Measurements from ENCODE around the gene FAU.
"Not testable (repeated sequence)": the region's sequence is repeated elsewhere in the genome, so short reads cannot be mapped to it uniquely, and the experiment has no call there.

FAU gene

DNA sequence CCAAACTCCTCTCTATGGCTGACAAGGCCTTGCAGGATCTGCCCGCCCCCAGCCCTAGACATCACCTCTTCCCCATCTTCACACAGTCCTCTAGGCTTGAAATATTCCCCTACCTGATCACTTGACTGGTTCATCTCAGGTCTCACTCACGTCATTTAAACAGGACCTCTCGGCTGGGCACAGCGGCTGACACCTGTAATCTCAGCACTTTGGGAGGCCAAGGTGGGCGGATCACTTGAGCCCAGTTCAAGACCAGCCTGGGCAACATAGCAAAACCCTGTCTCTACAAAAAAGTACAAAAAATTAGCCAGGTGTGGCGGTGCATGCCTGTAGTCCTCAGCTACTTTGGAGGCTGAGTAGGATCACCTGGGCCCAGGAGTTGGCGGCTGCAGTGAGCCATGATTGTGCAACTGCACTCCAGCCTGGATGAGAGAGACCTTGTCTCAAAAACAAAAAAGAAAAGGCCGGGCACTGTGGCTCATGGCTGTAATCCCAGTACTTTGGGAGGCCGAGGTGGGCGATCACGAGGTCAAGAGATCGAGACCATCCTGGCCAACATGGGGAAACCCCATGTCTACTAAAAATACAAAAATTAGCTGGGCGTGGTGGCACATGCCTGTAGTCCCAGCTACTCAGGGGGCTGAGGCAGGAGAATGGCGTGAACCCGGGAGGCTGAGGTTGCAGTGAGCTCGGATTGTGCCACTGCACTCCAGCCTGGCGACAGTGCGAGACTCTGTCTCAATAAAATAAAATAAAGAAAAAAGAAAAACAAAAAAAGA is 2.9 kb downstream of the FAU start:
- DNase-seq: not testable (repeated sequence)

DNA sequence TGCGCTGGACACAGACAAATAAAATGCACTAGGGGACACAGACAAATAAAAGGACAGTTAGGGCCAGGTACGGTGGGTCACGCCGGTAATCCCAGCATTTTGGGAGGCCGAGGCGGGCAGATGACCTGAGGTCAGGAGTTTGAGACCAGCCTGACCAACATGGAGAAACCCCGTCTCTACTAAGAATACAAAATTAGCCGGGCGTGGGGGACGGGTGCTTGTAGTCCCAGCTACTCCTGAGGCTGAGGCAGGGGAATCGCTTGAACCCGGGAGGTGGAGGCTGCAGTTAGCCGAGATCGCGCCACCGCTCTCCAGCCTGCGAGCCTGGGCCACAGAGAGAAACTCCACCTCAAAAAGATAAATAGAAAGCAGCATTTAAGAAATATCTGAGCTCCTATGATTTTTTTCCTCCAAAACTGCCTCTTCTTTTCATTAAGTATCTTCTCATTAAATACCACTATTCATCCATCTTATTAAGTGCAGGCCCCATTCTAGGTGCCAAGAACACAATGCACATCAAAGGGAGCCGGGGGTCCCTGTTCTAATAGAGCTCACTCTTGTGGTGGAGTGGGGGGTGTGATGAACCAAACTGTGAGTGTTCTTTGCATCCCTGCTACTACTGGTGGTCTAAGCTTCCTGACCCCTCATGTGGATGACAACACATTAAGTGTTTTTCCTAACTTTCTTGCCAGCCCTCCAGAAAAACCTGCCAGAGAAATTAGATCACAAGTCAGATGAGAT is 3.7 kb downstream of the FAU start:
- DNase-seq: no peak

DNA sequence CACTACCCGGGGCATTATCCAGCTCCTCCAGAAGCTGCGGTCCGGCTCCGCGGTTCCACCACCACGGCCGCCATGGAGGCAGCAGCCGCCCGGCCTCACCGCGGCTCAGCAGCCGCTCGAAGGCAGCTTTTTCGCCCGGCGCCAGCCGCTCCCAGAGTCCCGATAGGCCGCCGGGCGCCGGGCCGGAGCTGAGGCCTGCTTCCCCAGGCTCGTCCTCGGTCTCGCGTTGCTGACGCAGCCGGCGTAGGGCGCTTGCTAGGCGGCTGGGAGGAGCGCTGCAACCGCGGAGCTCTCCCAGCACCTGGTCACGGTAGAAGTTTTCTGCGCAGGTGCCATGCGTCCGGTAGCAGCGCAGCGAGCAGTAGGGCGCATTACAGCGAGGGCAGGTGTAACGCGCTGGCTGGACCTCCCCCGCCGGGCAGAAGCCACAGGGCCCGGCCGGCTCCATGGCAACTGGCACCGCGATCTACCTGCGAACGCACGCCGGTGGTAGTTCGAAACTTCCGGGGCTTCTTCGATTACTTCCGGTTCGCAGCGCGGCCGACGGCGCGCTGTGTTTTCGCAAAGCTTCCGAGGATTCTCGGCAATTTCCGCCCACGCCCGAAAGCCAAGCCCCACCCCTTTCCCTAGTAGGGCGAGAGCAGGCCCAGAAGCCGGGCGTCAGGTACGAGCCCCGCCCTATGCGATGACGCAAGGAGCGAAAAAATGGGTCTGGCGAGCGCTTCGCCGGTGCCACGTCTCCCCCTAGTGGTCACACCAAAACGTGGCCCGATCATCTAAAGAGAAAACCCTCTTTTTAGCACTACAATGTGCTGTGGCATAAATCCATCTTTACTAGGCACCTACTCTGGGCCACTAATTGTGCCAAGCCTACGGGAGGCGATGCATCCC is 4.5 kb downstream of the FAU start, which contains the start of gene ZNHIT2:
ZNHIT2 (minus strand) TSS at position 496 of the 891 bp plus-strand sequence; CDS start at position 448, 48 bp downstream.
- peak; percentile 98 to 100 for DNase-seq

DNA sequence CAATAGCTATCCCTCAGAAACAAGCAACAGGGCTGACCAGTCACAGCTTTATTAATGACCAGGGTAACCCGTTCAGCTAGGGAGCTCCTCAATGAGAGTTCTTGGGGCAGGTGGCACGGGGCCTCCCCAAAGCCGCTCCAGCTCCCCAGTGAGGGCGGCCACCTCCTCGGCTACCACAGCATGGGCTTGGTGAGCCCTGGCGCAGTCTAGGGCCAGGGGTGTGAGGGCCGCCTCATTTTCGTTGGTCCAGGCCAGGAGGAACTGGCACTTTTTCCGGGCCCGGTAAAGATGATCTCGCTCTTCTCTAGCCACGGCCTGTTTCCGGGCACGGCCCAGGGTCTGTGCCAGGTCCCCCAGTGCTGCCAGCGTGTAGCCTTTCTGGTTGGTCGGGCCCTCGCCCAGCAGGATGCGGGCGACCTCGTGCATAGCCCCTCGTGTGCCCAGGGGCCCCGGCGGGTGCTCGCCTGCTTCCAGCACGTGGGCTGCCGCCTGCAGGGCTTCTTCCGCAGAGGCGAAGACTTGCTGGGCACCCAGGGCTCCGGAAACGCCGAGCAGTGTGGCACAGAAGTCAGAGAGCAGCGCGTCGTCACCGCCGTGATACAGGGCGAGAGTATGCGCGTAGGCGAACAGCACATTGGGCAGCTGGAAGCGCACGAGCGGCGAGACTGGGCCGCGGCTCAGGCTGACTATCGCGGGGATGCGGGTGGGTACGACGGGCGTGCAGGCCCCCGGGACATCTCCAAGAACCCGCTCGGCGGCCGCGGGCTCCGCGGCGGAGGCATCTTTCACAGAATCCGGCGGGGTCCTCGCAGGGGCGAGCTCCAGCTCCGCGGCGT is 5.3 kb downstream of the FAU start:
- peak in 1 of 2 experiments; percentile 49 for DNase-seq

DNA sequence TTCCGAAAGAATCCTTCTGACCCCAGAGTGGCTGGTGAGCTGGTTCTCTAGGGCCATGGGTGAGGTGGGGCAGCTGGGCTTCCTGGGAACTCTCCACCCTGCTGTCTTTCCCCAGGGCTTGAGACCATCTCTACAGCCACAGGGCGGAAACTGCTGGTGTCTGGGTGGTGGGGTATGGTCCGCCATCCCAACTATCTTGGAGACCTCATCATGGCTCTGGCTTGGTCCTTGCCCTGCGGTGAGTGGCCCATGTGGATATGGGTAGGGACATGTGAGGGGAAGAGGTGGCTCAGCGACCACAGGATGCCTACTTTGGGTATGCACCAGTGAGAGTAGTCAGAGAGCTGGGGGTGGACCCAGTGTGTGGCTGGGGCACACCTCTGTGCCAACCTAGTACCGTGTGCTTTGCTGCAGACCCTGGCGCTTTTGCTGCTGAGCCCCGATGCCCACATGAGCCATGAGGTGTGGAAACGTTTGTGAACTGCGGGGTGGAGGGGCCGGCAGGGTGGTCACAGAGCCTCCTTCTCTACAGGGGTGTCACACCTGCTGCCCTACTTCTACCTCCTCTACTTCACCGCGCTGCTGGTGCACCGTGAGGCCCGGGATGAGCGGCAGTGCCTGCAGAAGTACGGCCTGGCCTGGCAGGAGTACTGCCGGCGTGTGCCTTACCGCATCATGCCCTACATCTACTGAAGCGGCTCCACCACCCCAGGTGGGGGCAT is 6.4 kb downstream of the FAU start:
- no peak for DNase-seq

DNA sequence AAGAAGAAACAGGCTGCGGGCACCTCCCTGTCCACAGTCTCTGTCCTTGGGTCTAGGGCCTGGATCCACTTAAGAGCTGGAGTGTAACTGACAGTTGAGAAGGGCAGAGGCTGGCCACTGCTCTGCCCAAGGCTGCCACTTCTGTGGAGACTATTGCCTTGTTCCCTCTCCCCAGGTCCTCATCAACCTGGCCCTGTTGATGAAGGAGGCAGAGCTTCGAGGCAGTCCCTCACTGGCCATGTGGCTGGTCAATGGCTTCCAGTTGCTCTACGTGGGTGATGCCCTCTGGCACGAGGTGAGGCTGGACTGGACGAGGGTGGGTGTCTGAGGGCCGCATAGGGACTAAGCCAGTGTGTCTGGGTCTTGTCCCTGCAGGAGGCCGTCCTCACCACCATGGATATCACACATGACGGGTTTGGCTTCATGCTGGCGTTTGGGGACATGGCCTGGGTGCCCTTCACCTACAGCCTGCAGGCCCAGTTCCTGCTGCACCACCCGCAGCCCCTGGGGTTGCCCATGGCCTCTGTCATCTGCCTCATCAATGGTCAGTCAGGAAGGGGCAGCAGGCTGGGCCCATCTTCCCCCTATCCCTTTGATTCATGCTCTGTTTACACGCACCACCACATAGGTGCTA is 7.3 kb downstream of the FAU start:
- DNase-seq: no peak

DNA sequence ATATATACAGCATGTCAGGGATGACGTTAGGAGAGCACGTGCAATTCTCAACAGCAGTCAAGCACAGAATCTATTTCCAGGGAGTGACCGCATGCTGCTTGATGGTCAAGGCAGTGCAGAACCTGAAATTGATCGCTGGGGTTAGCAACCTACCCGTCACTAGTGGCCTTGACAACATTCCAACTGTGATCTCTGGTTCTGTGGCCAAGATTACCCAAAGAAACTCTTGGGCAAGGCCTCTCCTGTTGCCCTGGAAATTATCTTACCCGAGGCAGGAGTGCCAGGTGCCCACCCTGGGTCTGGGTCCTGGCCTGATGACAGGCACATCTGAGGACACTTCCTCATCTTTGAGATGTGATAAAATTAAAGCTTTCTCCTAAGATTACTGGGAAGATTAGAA is 8.1 kb downstream of the FAU start:
- peak in 1 of 2 experiments; percentile 26 for DNase-seq

DNA sequence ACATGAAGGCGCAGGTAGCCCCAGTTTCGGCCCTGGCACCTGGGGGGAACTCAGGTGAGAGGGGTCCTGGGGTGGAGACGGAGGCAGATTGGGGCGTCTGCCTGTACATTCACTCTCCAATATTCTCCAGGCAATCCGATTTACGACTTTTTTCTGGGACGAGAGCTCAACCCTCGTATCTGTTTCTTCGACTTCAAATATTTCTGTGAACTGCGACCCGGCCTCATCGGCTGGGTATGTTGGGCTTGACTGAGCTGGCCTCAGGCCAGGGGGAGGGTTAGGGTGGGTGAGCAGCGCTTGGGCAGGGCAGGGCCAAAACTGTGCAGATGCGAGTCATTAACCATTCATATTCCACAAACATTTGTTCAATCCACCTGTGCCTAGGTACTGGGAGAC is 8.6 kb downstream of the FAU start:
- DNase-seq: peak in 1 of 2 experiments; percentile 64

DNA sequence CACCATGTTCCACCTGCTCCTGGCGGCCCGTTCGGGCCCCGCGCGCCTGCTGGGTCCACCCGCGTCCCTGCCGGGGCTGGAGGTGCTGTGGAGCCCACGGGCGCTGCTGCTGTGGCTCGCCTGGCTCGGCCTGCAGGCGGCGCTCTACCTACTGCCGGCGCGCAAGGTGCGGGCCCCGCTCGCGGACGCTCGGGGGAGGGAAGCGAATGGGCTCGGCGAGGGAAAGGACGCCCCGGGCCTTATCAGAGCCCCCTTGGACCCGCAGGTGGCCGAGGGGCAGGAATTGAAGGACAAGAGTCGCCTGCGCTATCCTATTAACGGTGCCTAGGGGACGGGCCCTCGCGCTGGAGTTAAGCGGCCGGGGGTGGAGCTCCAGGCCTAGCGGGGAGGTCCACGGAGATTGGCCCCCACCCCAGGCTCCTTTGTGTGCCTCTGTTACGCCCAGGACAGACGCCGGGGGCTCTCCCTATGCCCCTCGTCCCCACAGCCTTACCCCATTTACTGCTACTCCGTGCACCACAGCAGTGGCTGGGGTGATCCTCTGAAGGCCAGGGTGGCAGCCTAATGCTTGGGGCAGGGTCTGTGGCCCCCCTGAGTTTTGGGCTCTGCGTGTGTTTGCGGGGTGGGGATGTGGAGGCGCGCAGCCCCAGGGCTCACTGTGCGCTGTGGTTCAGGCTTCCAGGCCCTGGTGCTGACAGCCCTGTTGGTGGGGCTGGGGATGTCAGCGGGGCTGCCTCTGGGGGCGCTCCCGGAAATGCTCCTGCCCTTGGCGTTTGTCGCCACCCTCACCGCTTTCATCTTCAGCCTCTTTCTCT is 9.2 kb downstream of the FAU start:
- peak in 1 of 2 experiments; percentile 71 for DNase-seq

DNA sequence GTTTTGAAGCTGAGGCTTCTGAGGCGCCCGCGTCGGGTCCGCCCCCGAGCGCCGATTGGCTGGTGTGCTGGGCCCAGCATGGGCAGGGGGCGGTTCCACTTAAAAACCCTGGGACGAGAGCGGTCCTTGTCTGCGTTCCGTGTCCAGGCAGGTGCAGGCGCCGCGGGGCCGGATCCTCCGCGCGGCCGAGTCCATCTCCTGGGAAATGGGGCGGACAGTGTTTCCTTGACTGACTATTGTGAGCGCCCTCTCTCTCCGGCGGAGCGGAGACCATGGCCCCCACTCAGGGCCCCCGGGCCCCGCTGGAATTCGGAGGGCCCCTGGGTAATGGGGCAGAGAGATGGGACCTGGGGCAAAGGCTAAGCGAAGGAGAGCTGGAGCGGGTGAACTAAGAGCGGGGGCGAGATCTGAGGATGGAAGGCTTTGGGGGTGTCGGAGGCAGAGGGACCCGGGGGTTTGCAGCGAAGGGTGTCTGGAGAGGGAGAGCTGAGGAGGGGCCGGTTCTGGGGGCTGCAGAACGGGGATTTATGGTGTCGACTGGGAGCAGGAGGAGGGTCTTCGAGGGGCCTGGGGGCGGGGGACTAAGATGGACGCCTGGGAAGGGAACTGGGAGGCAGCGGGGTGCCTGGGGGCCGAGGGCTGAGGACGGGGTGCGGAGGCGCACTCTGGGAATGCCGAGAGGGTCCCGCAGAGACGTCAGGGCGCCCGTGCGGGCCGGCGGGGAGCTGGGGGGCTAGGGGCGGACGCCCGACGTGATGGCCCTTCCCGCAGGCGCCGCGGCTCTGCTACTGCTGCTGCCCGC is 10.0 kb downstream of the FAU start, which contains the start of gene TM7SF2:
TM7SF2 (plus strand) TSS at position 129 of the 802 bp plus-strand sequence; CDS start at position 273, 144 bp downstream.
- DNase-seq: peak; percentile 88 to 97

DNA sequence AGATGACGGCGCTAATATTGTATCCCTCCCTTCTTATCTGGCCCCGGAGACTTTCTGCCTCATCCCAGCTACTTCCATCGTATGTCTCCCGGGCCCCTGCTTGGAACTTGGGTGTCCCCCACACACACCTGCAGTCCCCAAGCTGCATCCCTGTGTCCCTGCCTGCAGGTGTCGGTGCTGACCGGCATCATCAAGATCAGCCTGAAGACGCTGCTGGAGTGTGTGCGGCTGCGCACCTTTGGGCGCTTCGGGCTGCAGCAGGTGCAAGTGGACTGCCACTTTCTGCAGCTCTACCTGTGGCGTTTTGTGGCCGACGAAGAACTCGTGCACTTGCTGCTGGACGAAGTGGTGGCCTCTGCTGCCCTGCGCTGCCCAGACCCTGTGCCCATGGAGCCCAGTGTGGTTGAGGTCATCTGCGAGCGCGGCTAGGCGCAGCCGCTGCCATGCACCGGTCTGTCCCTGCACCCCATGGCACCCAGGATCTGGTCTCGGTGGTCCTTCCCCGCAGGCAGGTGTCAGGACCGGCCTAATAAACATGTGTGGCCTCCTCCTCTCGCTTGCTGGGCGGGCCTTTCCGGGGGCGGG is 10.7 kb downstream of the FAU start:
- no peak for DNase-seq

DNA sequence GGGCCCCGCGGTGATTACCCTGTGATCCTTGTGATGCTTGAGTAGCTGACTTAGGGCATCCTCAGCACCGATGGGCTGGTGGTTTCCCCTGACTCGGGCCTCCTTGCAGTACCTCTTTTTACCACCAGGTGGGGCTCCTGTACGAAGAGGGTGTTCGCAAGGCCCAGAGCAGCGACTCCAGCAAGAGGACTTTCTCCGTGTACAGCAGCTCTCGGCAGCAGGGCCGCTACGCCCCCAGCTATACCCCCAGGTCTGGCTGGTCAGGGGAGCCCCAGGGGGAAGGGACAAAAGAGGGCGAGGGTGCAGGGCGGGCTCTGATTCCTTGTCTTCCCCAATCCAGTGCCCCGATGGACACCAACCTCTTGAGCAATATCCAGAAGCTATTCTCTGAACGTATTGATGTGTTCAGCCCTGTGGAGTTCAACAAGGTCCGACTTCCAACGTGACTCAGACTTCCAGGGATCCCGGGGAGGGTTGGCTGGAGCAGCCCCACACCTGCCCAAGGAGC is 11.5 kb downstream of the FAU start:
- peak; percentile 87 to 88 for DNase-seq

DNA sequence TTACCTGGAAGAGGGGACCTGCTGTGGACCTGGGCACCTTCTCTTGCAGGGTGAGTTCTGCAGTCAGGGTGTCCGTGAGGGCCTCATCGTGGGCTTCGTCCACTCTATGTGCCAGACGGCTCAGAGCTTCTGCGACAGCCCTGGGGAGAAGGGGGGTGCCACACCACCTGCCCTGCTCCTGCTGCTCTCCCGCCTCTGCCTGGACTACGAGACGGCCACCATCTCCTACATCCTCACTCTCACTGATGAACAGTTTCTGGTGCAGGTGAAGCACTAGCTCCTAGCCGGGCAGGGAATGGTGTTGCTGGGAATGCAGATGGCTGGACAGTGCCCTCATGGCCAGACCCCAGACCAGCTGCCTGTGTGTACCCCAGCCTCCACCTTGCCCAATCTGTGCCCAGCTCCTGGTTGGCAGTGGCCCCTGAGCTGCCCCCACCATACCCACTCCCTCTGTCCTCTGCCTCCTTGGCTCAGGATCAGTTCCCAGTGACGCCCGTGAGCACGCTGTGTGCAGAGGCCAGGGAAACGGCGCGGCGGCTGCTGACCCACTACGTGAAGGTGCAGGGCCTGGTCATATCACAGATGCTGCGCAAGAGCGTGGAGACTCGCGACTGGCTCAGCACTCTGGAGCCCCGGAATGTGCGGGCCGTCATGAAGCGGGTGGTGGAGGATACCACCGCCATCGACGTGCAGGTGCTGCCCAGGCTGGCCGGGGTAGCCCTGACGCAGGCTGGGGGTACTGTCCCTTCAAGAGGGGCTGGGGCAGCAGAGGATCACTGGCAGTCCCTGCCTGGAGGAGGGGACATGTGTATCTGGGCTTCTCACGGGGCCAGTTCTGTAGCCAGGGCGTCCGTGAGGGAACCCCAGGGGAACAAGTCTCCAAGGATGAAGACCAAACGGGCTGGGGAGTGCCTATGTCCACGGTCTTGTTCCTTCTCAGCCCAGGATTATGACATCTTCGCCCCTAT is 12.4 kb downstream of the FAU start:
- no peak for DNase-seq

DNA sequence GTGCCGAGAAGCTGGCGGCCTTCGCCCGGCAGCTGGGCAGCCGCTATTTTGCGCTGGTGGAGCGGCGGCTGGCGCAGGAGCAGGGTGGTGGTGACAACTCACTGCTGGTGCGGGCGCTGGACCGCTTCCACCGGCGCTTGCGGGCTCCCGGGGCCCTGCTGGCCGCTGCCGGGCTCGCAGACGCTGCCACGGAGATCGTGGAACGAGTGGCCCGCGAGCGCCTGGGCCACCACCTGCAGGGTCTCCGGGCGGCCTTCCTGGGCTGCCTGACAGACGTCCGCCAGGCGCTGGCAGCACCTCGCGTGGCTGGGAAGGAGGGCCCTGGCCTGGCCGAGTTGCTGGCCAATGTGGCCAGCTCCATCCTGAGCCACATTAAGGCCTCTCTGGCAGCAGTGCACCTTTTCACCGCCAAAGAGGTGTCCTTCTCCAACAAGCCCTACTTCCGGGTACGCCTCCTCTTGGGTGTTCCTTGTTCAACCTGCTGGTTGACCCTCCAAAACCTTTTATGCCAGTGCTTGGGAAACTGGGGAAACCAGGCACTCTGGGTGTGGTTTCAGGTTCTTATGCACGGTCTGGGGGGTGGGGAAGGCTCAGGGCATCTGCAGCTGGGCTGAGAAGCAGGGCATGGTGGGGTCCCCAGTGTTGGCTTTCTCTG is 13.3 kb downstream of the FAU start:
- no peak for DNase-seq

DNA sequence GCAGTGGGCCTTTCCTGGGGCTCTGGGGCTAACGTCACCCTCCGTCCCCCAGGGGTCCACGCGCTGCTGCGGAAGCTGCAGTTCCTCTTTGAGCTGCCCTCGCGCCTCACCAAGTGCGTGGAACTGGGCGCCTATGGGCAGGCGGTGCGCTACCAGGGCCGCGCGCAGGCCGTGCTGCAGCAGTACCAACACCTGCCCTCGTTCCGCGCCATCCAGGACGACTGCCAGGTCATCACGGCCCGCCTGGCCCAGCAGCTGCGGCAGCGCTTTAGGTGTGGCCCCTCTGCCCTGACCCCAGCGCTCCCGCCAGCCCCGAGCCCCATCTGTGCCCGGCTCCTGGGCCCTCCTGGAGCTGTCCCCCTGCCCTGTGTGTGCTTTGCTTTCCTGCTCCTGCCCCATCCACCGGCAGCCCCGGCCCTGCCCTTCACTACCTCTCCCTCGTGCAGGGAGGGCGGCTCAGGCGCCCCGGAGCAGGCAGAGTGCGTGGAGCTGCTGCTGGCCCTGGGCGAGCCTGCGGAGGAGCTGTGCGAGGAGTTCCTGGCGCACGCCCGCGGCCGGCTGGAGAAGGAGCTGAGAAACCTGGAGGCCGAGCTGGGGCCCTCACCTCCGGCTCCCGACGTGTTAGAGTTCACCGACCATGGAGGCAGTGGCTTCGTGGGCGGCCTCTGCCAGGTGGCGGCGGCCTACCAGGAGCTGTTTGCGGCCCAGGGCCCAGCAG is 14.0 kb downstream of the FAU start:
- DNase-seq: no peak

DNA sequence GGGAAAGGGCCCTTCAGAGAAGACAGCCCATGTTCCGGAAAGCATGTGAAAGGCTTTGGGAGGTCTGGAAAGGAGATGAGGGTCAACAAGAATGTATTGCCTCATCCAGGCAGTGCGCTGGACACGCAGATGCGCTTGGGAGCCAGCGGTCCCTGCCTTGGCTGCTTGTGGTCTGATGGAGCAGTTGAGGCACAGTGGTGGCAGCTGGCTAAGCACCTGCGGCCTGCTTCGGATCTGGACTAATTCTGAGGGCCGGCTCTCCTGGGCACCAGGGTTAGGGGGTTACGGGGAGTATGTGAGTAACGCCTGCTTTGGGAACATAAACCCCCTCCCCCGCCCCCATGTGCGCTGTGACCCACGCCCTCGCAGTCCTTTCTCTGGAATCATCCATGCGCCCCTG is 14.9 kb downstream of the FAU start:
- no peak for DNase-seq
